ENCODE data around the gene SHF. TPM values are rescaled to one million over a fixed set of nuclear protein-coding genes. Genes with fewer than 3 reads are reported as not detected.

Gene SHF
- total RNA-seq, 4 donors from 2014 or later, result 4.4 to 10.0 (median 7.4) TPM

GRCh38 chr15:45126535-45127158 is 61.1 kb downstream of the SHF start:
- WGBS, 2 donors (ENCODE audit: low coverage in 1 of 2), result 37 to 58% methylated on average over 2 of the region's 2 CpGs
- TF ChIP-seq EP300 (IDR thresholded peaks at IDR 0.05), result no peak
- TF ChIP-seq, protein P1, sequence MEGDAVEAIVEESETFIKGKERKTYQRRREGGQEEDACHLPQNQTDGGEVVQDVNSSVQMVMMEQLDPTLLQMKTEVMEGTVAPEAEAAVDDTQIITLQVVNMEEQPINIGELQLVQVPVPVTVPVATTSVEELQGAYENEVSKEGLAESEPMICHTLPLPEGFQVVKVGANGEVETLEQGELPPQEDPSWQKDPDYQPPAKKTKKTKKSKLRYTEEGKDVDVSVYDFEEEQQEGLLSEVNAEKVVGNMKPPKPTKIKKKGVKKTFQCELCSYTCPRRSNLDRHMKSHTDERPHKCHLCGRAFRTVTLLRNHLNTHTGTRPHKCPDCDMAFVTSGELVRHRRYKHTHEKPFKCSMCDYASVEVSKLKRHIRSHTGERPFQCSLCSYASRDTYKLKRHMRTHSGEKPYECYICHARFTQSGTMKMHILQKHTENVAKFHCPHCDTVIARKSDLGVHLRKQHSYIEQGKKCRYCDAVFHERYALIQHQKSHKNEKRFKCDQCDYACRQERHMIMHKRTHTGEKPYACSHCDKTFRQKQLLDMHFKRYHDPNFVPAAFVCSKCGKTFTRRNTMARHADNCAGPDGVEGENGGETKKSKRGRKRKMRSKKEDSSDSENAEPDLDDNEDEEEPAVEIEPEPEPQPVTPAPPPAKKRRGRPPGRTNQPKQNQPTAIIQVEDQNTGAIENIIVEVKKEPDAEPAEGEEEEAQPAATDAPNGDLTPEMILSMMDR (IDR thresholded peaks at IDR 0.05), result peak in 3 of 4 experiments; percentile 24 to 48 (median 42)

GRCh38 chr15:45123397-45123796 is 64.4 kb downstream of the SHF start:
- Histone ChIP-seq H3K9me3 (no peaks in the 10 kb centered on the region), H3K4me3 (no peak overlapping the region), H3K27me3 (peaks cover 96% of the 10 kb centered on the region), H3K36me3 (no peaks in the 10 kb centered on the region), H3K27ac (no peak overlapping the region), H3K4me1 (no peaks in the 10 kb centered on the region)
- TF ChIP-seq, protein P1 (IDR thresholded peaks at IDR 0.05), result no peak
- TF ChIP-seq POLR2A (IDR thresholded peaks at IDR 0.05), result no peak
- TF ChIP-seq EP300 (IDR thresholded peaks at IDR 0.05), result no peak
- TF ChIP-seq POLR2AphosphoS5 (IDR thresholded peaks at IDR 0.05), result no peak
- ATAC-seq, result no peak

More at GRCh38 chr15:45126535-45127158, 61.1 kb downstream of the SHF start:
- no peak overlapping the region for H3K27ac ChIP-seq
- no peaks in the 10 kb centered on the region for H3K36me3 ChIP-seq
- no peak overlapping the region for H3K4me3 ChIP-seq
- ATAC-seq, result no peak
- peaks cover 0 to 15% (median 0%) of the 10 kb centered on the region in 3 donors for H3K4me1 ChIP-seq
- no peaks in the 10 kb centered on the region for H3K9me3 ChIP-seq
- H3K27me3 ChIP-seq, result peaks cover 96% of the 10 kb centered on the region

DNA sequence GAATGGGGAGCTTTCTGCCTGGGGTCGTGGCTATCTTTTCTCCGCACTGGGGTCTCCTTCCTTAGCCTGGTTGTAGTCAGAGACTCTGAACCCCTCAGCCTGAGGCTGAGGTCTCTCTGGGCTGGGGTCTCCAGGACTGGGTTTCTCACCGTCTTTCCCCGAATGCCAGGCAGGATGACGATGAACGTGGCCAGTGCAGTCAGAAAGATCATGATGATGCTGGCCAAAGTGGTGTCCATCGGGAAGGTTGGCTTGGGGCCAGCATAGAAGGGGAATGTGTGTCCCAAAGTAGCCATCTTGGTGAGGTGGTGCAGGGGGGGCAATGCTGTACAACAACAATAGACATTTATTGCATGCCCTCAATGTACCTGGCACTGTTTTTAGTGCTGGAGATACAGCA is 65.0 kb downstream of the SHF start:
- Histone ChIP-seq H3K27ac (no peak overlapping the region), H3K36me3 (no peaks in the 10 kb centered on the region), H3K4me3 (no peak overlapping the region), H3K27me3 (peaks cover 96% of the 10 kb centered on the region), H3K9me3 (no peaks in the 10 kb centered on the region), H3K4me1 (peaks cover 0 to 5% (median 2%) of the 10 kb centered on the region in 3 donors)
- no peak for TF ChIP-seq POLR2A (IDR thresholded peaks at IDR 0.05)
- no peak for TF ChIP-seq POLR2AphosphoS5 (IDR thresholded peaks at IDR 0.05)
- TF ChIP-seq, protein P1 (IDR thresholded peaks at IDR 0.05), result no peak
- ATAC-seq, result no peak
- 100% methylated on average over 1 of the region's 7 CpGs; no CpG with 5 or more reads in 1 of the 2 donors for WGBS, 2 donors (ENCODE audit: low coverage in 1 of 2)

DNA sequence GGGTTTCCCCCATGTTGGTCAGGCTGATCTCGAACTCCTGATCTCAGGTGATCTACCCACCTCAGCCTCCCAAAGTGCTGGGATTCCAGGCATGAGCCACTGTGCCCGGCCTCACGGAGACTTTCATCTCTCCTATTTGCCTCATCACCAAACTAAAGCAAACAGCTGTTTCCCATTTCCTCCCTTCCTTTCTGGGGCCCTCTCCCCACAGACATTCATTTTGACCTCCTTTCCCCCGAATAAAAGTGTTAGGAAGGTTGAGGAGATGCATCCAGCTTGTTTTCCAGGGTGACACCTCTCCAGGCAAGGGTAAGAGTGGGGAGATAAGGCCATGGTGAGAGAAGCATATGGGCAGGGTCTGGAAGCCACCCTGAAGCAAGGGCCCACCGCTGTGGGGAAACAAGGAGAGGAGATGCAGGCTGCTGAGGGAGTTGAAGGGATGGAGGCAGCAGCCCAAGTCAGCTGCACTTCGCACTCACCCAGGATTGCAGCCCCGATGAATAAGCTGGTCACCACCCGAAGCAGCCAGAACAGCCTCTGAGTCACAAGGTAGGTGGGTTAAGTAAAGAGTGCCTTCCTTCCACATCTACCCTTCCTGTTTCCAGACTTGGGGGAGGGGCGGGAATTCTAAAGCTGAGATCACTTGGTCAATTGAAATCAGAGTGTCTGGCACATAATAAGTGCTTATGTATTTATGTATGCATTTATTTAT is 65.9 kb downstream of the SHF start:
- 45 to 65% methylated on average over 5 to 8 of the region's 9 CpGs for WGBS, 2 donors (ENCODE audit: low coverage in 1 of 2)
- H3K4me3 ChIP-seq, result no peak overlapping the region
- no peak overlapping the region for H3K27ac ChIP-seq
- no peak for ATAC-seq
- peaks cover 0 to 13% (median 7%) of the 10 kb centered on the region in 3 donors for H3K4me1 ChIP-seq
- no peak for TF ChIP-seq EP300 (IDR thresholded peaks at IDR 0.05)
- no peak for TF ChIP-seq POLR2A (IDR thresholded peaks at IDR 0.05)
- TF ChIP-seq POLR2AphosphoS5 (IDR thresholded peaks at IDR 0.05), result no peak
- H3K27me3 ChIP-seq, result peaks cover 97% of the 10 kb centered on the region
- no peaks in the 10 kb centered on the region for H3K9me3 ChIP-seq
- no peaks in the 10 kb centered on the region for H3K36me3 ChIP-seq

- H3K36me3 ChIP-seq, result no peaks in the 10 kb centered on the region
- peaks cover 97% of the 10 kb centered on the region for H3K27me3 ChIP-seq
- H3K9me3 ChIP-seq, result no peaks in the 10 kb centered on the region
- no peak for ATAC-seq
- WGBS, 2 donors (ENCODE audit: low coverage in 1 of 2), result 67 to 100% methylated on average over 1 of the region's 3 CpGs
- TF ChIP-seq POLR2AphosphoS5 (IDR thresholded peaks at IDR 0.05) (no peak), POLR2A (IDR thresholded peaks at IDR 0.05) (no peak)
- no peak overlapping the region for H3K4me3 ChIP-seq
- peaks cover 0 to 21% (median 12%) of the 10 kb centered on the region in 3 donors for H3K4me1 ChIP-seq
- no peak overlapping the region for H3K27ac ChIP-seq
Observed at GRCh38 chr15:45121020-45121419, 66.7 kb downstream of the SHF start.
